KOPT-K1 (cell line): ENCODE data around the gene CXXC5.

Experiments
- H3K27ac ChIP-seq: fragments of 200-600 bp; sonication (generic); 2 replicates; pipeline ENCODE4 v1.5.1; 2016; ENCODE audit warnings: antibody characterized with exemption, mild to moderate bottlenecking, low read depth, low read length; ENCODE audit not compliant: poor library complexity, severe bottlenecking
- H3K36me3 ChIP-seq: fragments of 200-600 bp; sonication (generic); 2 replicates; pipeline ENCODE4 v1.5.1; 2017; ENCODE audit warnings: antibody characterized with exemption, mild to moderate bottlenecking, low read length, moderate library complexity; ENCODE audit not compliant: insufficient read depth
- H3K9me3 ChIP-seq: fragments of 200-600 bp; sonication (generic); 2 replicates; pipeline ENCODE4 v1.5.1; 2017; ENCODE audit warnings: antibody characterized with exemption, low read length, mild to moderate bottlenecking; ENCODE audit not compliant: insufficient read depth, poor library complexity, severe bottlenecking

CXXC5 gene

GRCh38 chr5:139732019-139732418, 83.9 kb downstream of the CXXC5 start:
- H3K36me3 ChIP-seq: no peaks in the 10 kb centered on the region
- H3K27ac ChIP-seq: no peak overlapping the region
- H3K9me3 ChIP-seq: no peaks in the 10 kb centered on the region

GRCh38 chr5:139733010-139733688, 85.0 kb downstream of the CXXC5 start:
- H3K27ac ChIP-seq: no peak overlapping the region
- H3K9me3 ChIP-seq: no peaks in the 10 kb centered on the region
- no peaks in the 10 kb centered on the region for H3K36me3 ChIP-seq
